MG63 (cell line): Measurements from ENCODE around the gene ZNF81. TPM values are rescaled to one million over a fixed set of nuclear protein-coding genes. Genes with fewer than 3 reads are reported as not detected.
"Not testable (repeated sequence)": the region's sequence is repeated elsewhere in the genome, so short reads cannot be mapped to it uniquely, and the experiment has no call there.

Experiments
- DNase-seq: peaks from one replicate; pipeline ENCODE4 v3.0.0-alpha.2; 2020
- H3K27me3 ChIP-seq: fragments of 250-450 bp; sonication (Bioruptor Pico); 2 replicates; pipeline ENCODE4 v1.5.1; 2020; ENCODE audit warnings: mild to moderate bottlenecking, moderate library complexity
- H3K36me3 ChIP-seq: fragments of 250-450 bp; sonication (Bioruptor Pico); 2 replicates; pipeline ENCODE4 v1.5.1; 2020; ENCODE audit warnings: mild to moderate bottlenecking, moderate library complexity
- H3K4me3 ChIP-seq: fragments of 250-450 bp; sonication (Bioruptor Pico); 2 replicates; pipeline ENCODE4 v1.5.1; 2020; ENCODE audit warnings: mild to moderate bottlenecking, moderate library complexity
- H3K9me3 ChIP-seq: fragments of 250-450 bp; sonication (Bioruptor Pico); 2 replicates; pipeline ENCODE4 v1.5.1; 2020; ENCODE audit warnings: mild to moderate bottlenecking, moderate library complexity
- total RNA-seq: library from RNA; depleted of rRNA; stranded (reverse); fragments of >200 nt; shearing (Covaris generic); gene quantifications from 2 replicates; pipeline ENCODE4 v1.2.3, GENCODE V29; 2014; ENCODE audit warnings: low replicate concordance; rRNA removed

Gene ZNF81
- total RNA-seq, 1 experiment from 2014 or later = 4.3 TPM

DNA sequence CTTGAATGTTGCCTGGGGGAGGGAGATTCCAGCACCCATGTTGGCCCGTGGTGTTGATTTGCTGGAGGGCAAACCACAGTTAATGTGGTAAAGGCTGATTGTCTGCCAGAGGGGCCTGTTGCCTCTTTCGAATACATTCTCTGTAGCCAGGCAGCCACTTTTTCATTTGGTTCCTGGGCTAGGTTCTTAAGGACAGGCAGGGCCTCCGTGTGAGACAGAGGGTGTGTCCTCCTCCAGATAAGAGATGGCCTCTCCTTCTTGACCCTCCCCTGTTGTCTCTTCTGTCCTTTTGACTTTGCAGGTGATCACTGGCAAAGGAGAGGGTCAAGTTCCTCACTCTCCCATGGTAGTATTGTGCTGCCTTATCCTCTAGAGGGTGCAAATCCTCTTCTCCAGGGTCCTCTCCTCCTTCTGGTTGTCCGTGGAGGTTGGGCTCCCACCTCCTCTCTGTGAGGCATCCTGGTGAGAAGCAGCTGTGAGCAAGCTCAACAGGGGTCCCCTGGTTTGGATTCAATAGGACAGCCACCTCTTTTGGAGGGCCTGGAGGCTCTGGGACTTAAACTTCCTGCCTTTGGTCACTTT lies 122.2 kb downstream of the ZNF81 start:
- Histone ChIP-seq H3K4me3 (no peak overlapping the region), H3K9me3 (no peaks in the 10 kb centered on the region), H3K36me3 (no peaks in the 10 kb centered on the region), H3K27me3 (no peaks in the 10 kb centered on the region)
- no peak for DNase-seq

DNA sequence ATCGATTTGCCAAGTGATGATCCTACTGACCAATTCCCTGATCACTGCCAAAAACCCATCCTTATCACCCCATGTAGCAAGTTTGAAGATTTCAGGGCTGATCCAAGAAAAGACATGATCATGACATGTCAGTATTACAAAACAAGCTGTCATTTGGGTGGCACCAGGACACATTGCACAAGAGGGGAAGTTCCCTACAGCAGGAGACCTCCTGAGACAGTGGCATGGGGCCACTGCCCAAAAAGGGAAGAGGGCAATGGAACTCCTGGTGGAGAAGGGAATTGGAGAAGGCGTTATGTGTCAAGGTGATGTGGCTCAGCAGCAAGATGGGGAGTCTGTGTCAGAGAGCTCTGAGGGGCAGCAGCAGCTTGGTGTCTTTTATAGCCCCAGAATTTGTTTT lies 123.7 kb downstream of the ZNF81 start:
- DNase-seq = no peak
- H3K27me3 ChIP-seq = no peaks in the 10 kb centered on the region
- no peak overlapping the region for H3K4me3 ChIP-seq
- no peaks in the 10 kb centered on the region for H3K9me3 ChIP-seq
- no peaks in the 10 kb centered on the region for H3K36me3 ChIP-seq

DNA sequence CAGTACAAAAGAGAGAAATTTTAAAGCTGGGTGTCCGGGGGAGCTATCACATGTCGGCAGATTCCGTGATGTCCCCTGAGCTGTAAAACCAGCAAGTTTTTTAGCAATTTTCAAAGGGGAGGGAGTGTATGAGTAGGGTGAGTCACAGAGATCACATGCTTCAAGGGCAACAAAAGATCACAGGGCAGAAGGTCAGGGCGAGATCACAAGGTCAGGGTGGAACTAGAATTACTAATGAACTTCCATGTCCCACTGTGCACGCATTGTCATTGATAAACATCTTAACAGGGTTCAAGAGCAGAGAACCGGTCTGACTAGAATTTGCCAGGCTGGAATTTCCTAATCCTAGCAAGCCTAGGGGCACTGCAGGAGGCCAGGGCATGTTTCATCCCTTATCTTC lies 125.1 kb downstream of the ZNF81 start:
- DNase-seq, H3K9me3 ChIP-seq, H3K36me3 ChIP-seq, H3K27me3 ChIP-seq, H3K4me3 ChIP-seq: not testable (repeated sequence)

DNA sequence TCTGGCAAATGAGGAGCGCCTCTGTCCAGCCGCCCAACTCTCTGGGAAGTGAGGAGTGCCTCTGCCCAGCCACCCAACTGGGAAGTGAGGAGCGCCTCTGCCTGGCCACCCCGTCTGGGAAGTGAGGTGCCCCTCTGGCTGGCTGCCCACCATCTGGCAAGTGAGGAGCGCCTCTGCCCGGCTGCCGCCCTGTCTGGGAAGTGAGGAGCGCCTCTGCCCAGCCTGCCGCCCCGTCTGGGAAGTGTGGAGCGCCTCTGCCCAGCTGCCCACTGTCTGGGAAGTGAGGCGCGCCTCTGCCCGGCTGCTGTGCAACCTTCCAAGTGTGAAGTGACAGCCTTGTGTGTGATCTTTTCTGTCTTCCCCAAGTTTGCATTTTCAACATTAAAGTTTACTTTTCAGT lies 128.8 kb downstream of the ZNF81 start:
- not testable (repeated sequence) for H3K27me3 ChIP-seq, H3K36me3 ChIP-seq, DNase-seq, H3K4me3 ChIP-seq, H3K9me3 ChIP-seq

Other genes starting within 250 kb of the ZNF81 start
- gene SYN1, start 217.0 kb upstream of the ZNF81 start, total RNA-seq = 0.26 TPM in 1 of 2 replicates, not detected in the other
- gene CFP, start 207.0 kb upstream of the ZNF81 start, total RNA-seq = not detected in 2 replicates
- 33.2 and 39.4 TPM in 2 replicates for gene ELK1, start 186.3 kb upstream of the ZNF81 start, total RNA-seq
- gene UXT, start 177.7 kb upstream of the ZNF81 start, total RNA-seq = 155 and 240 TPM in 2 replicates
- 1.7 and 3.7 TPM in 2 replicates for gene ZNF182, start 167.1 kb downstream of the ZNF81 start, total RNA-seq
- gene SPACA5, start 170.1 kb downstream of the ZNF81 start, total RNA-seq = not detected in 2 replicates
- not detected in 2 replicates for gene ZNF630, start 234.7 kb downstream of the ZNF81 start, total RNA-seq